Activated T-cell treated with anti-CD3 and anti-CD28 coated beads for 4 hours (primary cell): ENCODE data around the gene INIP.

ENCODE experiments used
- DNase-seq: peaks from one replicate; pipeline ENCODE4 v3.0.0-alpha.2; 2020

Gene INIP, protein sequence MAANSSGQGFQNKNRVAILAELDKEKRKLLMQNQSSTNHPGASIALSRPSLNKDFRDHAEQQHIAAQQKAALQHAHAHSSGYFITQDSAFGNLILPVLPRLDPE

DNA sequence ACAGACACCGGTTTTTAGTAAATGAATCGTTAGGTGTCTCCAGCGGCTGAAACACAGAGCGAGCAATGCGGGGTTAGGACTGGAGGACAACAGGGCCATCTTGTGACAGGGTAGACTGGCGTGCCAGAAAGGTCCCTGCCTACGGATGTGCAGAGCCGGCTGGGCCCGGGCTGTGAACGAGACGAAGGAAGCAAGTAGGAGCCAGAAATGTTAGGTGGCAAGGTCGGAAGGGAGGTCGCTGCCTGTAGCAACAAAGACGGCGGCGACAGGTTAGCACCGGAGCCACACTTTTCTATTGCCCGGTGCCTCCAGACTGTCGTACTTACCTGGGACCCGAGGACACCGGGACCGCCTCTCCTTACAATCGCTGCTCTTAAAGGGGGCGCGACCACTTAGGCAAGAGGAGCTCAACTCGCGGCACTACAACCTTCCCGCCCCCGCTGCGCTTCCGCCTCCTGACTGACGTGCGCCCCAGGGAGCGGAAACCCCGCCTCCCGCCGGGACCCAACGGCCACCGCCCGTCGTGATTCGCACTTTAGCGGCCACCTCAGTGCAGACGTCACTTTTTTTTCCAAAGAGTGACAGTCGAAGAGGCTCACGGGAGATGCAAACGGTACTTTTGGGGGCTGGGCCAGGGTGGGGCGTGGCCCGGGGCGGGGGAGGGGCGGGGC is at the start of gene INIP:
INIP (minus strand) TSS at position 457 of the 671 bp plus-strand sequence. CDS start 1,632 bp downstream, outside the sequence.
- DNase-seq = peak; percentile 95

DNA sequence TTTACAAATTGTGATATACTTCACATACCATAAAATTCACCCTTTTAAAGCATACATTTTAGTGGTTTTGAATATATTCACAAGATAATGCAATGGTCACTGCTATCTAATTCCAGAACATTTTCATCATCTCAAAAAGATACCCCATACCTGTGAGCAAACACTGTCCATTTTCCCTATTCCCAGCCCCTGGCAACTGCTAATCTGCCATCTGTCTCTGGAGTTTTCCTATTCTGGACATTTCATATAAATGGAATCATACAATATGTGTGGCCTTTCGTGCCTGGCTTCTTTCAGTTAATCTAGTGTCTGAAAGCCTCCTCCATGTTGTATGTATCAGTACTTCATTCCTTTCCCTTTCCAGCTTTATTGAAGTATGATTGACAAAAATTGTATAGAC is 47.4 kb upstream of the INIP start:
- no peak for DNase-seq

DNA sequence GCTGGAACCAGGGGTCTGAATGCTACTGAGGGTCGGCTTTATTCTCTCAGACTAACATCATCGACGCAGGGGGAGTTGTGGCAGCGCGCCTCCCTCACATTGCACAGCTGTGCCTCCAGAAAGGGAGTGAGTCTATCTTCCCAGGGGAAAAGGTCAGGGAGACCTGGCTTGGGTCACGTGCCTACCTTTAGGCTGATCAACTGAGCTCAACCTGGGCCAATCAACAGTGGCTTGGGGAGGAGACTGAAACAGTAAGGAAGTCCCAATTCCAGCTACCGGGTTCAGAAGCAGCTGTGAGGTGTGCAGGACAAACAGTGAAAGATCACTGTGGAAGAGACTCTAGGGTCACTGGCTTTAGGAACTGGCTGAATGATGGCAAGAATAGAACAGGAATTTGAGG is 46.9 kb upstream of the INIP start:
- no peak for DNase-seq

DNA sequence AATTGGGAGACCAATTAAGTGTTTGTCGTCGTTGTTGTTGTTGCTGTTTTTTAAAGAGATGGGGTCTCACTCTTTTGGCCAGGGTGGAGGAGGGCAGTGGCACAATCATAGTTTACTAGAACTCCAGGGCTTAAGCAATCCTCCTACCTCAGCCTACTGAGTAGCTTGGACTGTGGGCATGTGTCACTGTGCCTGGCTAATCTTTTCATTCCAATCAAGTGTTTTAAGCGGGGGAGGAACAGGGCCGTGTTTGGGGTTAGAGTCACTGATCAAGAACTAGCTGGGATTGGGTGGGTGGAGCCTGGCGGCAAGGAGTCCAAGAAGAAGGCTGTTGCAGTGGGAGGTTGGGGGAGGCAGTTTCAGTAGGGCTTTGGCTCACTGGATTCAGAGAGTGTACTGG is 46.4 kb upstream of the INIP start:
- DNase-seq = no peak

DNA sequence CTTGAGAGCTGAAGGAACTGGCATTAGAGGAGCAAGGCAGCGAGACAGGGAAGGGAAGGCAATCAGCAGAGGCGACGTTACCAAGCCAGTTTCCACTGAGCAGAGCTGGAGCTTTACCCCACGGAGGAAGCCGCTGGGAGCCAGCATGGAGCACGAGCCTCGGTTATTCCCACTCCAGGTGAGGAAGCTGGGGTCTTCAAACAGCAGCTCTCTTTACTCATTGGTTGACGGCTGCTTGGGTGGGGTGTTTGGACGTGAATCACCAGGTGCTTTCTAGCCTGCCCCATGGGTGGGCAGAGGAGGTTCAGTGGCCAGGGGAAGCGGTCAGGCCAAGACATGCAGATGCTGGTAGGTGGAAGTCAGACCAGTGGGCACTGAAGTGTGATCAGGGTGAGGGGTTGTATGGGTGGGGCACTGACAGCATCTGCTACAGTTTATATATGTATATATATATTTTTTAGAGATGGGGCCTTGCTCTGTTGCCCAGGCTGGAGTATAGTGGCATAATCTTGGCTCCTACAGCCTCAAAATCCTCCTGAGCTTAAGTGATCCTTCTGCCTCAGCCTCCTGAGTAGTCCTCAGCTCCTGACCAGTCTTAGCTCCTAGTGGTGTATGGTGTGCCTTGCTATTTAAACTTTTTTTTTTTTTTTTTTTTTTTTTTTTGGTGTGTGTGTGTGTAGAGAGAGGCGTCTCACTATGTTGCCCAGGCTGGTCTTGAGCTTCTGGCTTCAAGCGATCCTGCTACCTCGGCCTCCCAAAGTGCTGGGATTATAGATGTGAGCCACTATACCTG is 45.0 kb upstream of the INIP start:
- DNase-seq = no peak

DNA sequence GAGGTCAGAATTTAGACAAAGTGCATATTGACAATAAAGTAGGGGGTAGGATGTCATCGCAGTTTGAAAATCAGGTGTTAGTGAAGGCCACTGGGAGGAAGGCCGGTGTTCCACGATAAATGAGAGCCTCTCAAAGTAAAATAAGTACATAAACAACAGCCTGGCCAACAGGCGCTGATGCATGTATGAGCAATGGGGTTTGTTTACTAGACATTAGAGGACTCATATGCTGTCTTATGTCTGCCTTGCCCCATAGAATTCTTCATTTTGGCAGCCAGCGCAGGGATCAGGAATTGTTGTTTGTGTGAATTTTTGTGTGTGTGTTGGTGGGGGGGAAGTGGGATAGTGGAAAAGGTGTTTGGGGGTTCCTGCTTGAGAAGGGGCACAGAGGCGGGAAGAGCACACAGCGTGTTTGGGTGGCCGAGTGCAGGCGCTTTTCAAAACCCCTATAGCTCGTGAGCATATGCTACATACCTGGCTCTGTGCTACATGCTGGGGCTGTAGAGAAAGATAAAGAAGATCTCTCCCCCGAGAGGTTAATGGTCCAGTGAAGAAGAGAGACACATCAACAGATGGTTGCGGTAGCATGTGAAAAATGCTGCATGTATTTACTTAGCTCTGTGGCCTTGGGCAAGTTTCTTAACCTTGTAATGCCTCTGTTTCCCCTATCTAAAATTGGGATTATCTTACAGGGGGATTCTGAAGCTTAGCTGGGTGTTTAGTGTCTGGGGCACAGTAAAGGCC is 44.2 kb upstream of the INIP start:
- DNase-seq = no peak

DNA sequence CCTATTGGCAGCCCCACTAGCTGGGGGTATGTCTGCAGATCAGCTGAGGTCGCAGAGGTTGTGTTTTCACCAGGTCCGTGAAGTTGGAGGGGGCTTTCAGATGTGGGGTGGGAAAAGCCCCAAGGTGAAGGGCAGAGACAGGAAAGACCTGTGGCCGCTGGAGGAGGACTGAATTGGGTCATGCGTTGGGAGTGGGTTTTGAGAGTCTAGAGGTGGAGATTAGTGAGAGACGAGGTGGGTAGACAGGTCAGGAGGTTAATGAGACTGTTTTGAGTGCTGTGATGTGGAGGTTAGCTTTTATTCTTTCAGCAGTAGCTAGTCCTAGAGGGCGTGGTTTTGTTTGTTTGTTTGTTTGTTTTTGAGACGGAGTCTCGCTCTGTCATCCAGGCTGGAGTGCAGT is 42.9 kb upstream of the INIP start:
- DNase-seq = no peak

DNA sequence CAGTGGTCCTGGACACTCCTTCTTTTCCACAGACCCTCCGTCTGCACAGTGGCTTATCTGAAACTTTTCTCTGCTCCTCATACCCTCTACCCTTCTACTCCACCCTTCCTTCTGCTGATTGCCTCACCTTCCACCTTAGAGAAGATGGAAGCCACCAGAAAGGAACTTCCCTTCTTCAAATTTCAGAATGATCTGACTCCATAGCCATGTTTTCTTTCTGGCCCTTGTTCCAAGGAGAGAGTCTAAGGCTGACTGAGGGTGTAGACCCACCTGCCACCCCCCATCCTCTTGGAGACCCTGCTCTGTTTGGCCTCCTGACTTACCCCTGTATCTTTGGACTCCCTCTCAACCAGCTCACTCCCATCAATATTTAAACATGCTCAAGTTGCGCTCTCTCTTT is 40.0 kb upstream of the INIP start:
- no peak for DNase-seq

DNA sequence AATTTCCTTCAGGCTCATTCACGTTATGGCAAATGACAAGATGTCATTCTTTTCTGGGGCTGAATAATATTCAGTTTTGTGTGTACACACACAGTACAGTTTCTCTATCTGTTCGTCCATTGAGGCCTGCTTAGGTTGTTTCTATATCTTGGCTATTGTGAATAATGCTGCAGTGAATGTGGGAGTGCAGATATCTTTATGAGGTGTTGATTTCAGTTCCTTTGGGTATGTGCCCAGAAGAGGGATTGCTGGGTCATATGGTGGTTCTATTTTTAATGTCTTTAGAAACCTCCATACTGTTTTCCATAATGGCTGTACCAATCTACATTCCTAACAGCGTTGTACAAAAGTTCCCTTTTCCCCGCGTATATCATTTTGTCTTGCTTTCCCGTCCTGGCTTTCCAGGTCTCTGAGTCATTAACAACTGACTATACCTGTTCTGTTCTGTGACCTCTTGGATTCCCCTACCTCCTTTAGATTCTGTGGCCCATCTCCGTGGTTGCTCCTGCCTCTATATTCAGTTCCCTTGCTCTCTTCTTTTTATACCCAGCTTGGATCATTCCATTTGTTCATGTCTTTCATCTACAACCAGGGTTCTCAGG is 39.5 kb upstream of the INIP start:
- DNase-seq = no peak

DNA sequence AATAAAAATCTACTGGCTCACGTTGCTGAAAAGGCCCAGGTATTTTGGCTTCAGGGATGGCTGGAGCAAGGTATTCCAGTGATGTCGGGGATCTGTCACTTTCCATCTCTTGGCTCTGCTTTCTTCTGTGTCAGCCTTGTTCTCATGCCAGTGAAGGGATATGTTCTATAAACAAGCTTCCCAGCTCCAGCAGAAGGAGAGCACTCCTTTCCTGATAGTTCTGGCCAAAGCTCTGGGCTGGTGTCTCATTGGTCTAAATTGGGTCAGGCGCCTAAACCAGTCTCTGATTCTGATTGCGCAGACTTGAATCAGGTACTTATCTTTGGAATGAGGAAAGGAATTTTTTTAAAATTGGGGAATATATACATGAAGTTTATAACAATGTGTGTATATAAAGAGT is 37.8 kb upstream of the INIP start:
- no peak for DNase-seq

DNA sequence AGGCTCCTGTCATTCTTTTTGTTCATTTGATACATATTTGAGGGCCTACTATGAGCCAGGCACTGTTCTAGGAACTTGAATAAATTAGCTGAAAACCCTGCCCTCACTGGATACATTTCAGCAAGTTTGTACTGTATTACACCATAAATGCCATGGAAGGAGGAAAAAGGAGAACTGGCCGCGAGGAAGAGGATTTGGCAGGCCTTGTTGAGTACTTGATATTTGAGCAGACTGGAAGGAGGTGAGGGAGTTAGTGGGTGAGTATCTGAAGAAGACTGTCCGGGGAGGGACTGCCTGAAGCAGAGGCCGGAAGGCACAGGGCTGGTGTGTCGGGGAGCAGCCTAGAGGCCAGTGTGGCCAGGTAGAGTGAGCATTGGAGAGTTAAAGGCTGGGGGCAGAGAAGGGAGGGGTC is 37.1 kb upstream of the INIP start:
- DNase-seq = no peak

DNA sequence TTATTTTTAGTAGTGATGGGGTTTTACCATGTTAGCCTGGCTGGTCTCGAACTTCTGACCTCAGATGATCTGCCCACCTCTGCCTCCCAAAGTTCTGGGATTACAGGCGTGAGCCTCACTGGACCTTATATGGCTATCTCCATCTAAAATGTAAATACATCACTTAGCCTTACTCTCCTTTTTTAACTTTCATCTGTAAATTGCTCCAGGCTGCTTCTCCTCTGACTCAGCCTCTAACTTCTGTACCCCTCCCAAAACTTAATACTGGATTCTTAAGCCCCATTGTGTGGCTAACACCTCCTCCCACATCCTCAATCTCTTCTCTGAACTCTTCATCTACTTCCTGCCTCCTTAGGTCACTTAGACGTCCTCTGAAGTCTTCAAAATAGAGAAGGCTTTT is 36.7 kb upstream of the INIP start:
- no peak for DNase-seq

DNA sequence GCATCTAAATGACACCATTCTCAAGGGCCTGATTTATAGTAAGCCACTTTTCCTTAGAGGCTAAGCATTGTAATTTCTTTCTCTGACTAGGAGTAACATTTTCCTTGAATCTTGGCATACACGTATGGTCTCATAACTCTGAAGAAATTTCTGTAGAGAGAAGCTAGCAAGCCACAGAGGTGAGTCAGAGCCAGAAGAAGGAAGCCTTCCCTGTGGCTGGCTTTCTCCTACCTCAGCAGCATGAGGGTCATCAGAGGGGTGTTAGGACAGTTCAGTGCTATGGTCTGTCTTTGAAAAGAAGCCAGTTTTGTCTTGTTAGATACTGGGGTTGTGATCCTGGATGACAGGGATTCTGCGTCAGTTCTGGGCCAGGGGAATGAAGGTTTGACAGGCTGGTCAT is 35.8 kb upstream of the INIP start:
- no peak for DNase-seq

DNA sequence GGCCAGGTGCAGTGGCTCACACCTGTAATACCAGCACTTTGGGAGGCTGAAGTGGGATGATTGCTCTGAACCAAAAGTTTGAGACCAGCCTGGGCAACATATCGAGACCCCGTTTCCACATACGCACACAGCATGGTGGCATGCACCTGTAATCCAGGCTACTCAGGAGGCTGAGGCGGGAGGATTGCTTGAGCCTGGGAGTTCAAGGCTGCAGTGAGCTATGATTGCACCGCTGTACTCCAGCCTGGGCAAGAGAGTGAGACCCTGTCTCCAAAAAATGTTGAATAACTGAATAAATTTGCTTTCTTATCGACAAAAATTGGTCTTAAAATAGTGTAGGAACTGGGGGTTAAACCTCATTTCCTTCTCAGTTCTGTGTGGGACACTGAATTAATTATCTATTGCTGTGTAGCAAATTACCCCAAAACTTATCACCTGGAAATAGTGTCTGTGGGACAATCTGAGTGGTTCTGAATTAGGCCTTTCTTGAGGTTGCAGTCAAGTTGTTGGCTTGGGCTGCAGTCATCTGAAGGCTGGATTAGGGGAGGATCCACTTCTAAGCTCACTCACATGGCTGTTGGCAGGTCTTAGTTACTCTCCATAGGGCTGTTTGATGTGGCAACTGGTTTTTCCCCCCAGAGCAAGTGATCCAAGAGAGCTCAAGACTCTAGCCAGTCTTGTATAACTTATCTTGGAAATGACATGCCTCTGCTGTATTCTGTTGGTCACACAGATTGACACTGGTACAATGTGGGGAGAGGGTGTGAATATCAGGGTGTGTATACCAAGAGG is 34.6 kb upstream of the INIP start:
- no peak for DNase-seq

DNA sequence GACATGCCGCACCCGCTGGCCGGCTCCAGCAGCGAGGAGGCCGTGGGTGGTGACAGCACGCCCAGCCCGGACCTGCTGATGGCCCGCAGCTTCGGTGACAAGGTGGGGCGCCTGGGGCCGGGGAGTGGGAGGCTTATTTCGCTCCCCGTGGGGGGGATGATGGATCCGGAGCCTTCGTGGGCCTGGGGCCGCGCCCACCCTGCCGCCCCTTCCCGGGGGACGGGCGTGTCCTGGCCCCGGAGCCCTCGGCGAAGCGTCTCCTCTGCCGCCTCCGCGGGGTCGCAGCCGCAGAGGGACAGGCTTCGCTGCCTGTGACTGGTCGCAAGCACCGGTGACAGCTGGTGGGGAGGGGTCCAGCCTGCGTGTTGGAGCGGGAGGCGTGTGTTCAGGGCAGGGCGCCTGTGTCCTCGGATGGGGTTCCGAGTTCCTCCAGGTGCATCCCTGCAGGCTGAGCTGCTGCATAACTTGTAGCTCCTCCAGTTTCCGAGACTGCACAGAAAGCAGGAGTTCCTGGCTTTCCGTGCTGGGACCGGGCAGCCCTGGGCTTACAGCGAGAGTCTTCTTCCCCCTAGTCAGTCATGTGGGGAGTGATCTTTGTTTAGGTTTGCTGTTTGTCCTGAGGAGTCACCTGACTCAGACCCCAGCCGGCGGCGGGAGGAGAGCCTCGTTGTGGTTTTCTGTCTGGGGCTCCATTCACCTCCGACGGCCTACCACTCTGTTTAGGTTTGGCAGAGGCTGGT is 33.3 kb upstream of the INIP start:
- no peak for DNase-seq

DNA sequence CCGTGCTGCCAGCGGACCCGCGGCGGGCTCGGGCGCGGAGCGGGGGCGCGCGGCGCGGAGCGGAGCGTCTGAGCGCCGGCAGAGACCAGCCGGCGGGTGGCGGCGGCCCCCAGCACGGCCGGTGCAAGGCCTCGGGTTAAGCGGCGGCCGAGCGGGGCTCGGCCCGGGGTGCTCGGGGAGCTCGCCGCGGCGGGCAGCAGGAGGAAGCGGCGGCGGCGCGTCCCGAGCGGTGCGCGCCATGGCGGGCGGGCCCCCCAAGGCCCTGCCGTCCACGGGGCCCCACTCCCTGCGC is 32.8 kb upstream of the INIP start:
- DNase-seq = no peak

DNA sequence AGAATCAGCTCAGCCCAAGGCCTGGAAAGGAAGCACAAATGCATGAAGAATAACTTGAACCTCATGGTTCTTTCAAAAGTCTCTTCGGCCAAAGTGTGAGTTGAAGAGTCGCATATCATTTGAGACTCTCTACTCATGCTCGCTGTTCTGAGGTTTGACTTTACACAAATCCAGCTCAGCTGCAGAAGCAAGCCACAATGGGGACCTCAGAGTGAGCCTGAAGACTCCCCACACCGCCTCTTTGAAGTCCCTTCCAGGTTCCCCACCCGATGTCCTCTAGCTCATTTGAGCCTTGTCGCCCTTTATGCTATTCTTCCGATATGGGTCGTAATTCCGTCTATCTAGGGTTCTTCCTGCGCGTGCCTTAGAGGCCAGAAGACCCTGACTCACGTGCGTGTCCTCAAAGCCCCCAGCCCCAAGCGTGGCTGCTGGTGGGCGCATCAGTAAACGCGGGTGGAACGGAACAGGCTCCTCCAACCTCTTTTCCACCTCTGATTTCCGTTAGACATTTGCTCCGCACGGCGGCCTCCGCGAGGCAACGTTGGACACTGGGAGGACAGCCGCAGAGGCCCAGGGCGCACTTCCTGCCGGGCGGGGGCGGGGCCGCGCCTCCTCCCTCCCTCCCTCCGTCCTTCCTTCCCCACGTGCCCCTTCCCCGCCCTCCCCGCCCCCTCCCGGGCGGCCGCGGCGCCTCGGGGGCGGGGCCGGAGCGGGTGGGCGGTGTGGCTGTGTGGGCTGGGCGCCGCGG is 32.3 kb upstream of the INIP start, which contains the start of gene SNX30:
SNX30 (plus strand) TSS at position 745 of the 748 bp plus-strand sequence. CDS start 242 bp downstream, outside the sequence.
- peak; percentile 62 for DNase-seq

DNA sequence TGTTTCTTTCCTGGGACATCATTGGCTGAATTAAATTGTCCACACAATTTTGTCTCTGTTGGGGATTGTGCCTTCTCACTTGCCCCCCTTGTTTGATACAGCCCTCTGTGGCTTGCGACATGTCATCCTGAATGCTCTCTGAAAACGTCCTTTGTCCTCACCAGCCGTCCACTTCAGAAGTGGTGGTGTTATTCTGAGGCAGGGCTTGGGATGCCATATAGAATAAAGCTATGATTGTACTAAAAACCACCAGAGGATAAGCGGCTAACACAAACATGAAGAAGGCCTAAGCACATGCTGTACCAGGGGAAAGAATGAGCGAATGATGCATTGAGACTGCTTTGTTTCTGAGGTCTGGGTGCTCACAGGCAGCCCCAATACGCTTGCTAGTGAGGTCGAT is 29.2 kb upstream of the INIP start:
- DNase-seq = no peak

DNA sequence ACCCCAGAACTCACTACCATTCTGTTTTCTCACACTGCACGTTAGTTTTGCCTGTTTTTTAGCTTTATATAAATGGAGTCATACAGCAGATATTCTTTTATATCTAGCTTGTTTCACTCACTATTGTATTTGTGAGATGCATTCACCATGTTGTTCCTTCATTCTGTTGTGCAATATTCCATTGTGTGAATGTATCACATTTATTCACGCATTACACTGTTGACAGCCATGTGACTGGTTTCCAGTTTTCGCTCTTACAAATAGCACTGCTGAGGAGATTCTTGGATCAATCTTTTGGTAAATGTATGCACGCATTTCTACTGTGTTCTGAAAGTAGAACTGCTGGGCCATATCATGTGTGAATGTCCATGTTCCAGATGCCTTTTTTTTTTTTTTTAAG is 26.3 kb upstream of the INIP start:
- no peak for DNase-seq

DNA sequence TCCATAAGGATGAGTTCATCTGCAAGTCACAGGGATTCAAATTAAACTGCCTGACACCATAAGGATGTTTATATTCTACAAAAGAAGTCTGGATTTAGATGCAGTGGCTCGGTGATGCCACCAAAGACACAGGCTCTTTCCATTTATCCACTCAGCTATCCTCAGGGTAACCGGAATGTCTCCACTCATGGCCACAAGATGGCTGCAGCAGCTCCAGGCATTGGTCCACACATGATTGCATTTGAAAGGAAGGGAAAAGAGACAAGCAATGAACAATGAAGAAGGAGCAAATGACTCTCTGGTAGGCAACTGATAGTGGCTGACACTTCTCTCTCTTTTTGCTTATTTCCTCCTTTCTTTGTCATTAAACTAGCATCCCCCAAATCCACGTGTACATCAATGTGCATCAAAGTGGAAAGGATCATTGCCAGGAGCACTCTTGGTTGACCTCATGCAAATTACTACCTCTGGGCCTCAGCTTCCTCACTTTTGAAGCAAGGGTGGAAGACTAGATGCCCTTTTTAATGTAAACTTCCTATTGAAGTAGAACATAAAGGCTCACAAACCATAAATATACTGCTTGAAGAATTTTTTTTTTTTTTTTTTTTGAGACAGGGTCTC is 25.4 kb upstream of the INIP start:
- DNase-seq = no peak

DNA sequence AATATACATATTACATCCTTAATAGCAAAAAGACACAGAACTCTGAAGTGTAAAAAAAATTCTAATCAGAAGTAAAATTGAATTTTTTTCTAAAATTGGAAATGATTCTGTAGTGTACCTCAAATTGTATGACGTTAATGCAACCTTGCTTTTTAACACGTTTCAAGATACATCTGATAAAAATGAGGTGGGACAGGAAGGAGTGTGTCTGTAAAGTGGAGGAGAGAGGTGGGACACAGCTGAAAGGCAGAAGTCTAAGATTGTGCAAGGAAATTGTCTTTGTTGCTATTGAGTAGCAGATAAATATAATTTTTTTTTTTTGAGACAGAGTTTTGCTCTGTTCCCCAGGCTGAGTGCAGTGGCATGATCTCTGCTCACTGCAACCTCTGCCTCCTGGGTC is 17.0 kb upstream of the INIP start:
- no peak for DNase-seq
